Measurements from ENCODE around the gene VEPH1. TPM values are rescaled to one million over a fixed set of nuclear protein-coding genes. Genes with fewer than 3 reads are reported as not detected.

Gene VEPH1
- total RNA-seq, 4 donors from 2014 or later = 0.59 to 4.7 (median 2.7) TPM

GRCh38 chr3:157495846-157496245 is 7.4 kb downstream of the VEPH1 start:
- intact Hi-C loops (cut with DNase I; ENCODE audit: low total_unique reads) = no loop called here
- H3K4me3 ChIP-seq (ENCODE audit: low read depth, poor library complexity, severe bottlenecking) = no peak overlapping the region
- DNase-seq (ENCODE audit: low spot score in 2 of 2) = no peak
- TF ChIP-seq CTCF (IDR thresholded peaks at IDR 0.05) (no peak), POLR2A (IDR thresholded peaks at IDR 0.05) (no peak)
- 90 to 91% methylated on average over 3 of the region's 3 CpGs for WGBS, 2 donors

GRCh38 chr3:157494581-157495281 is 8.5 kb downstream of the VEPH1 start:
- WGBS, 2 donors = 43 to 64% methylated on average over 3 of the region's 3 CpGs
- DNase-seq (ENCODE audit: low spot score in 2 of 2) = no peak
- H3K4me3 ChIP-seq (ENCODE audit: low read depth, poor library complexity, severe bottlenecking) = no peak overlapping the region
- no peak for TF ChIP-seq POLR2A (IDR thresholded peaks at IDR 0.05)
- intact Hi-C loops (cut with DNase I; ENCODE audit: low total_unique reads) = no loop called here

- intact Hi-C loops (cut with DNase I; ENCODE audit: low total_unique reads) = no loop called here
- H3K4me3 ChIP-seq (ENCODE audit: low read depth, poor library complexity, severe bottlenecking) = no peak overlapping the region
- TF ChIP-seq POLR2A (IDR thresholded peaks at IDR 0.05) (no peak), CTCF (IDR thresholded peaks at IDR 0.05) (no peak)
- WGBS, 2 donors = 52 to 63% methylated on average over 5 of the region's 5 CpGs
- no peak for DNase-seq (ENCODE audit: low spot score in 2 of 2)
Measured at GRCh38 chr3:157493627-157494550, 9.3 kb downstream of the VEPH1 start.

- H3K4me3 ChIP-seq (ENCODE audit: low read depth, poor library complexity, severe bottlenecking) = no peak overlapping the region
- TF ChIP-seq CTCF (IDR thresholded peaks at IDR 0.05) (no peak), POLR2A (IDR thresholded peaks at IDR 0.05) (no peak)
- intact Hi-C loops (cut with DNase I; ENCODE audit: low total_unique reads) = no loop called here
- DNase-seq (ENCODE audit: low spot score in 2 of 2) = no peak
- WGBS, 2 donors = 71 to 91% methylated on average over 2 of the region's 2 CpGs
Measured at GRCh38 chr3:157491136-157491535, 12.1 kb downstream of the VEPH1 start.

GRCh38 chr3:157488144-157488543 is 15.1 kb downstream of the VEPH1 start:
- DNase-seq (ENCODE audit: low spot score in 2 of 2) = no peak
- TF ChIP-seq POLR2A (IDR thresholded peaks at IDR 0.05) = no peak
- no peak for TF ChIP-seq CTCF (IDR thresholded peaks at IDR 0.05)
- no peak overlapping the region for H3K4me3 ChIP-seq (ENCODE audit: low read depth, poor library complexity, severe bottlenecking)
- intact Hi-C loops (cut with DNase I; ENCODE audit: low total_unique reads) = no loop called here

- 85 to 91% methylated on average over 1 of the region's 1 CpG for WGBS, 2 donors
- no peak for TF ChIP-seq POLR2A (IDR thresholded peaks at IDR 0.05)
- no peak for TF ChIP-seq CTCF (IDR thresholded peaks at IDR 0.05)
- DNase-seq (ENCODE audit: low spot score in 2 of 2) = no peak
- intact Hi-C loops (cut with DNase I; ENCODE audit: low total_unique reads) = no loop called here
- H3K4me3 ChIP-seq (ENCODE audit: low read depth, poor library complexity, severe bottlenecking) = no peak overlapping the region
Measured at GRCh38 chr3:157487339-157487738, 15.9 kb downstream of the VEPH1 start.

Measured in lower leg skin (tissue), 4 donors.